Right atrium auricular region (tissue), 2 donors: ENCODE measurements around the gene ZNF516. TPM values are rescaled to one million over a fixed set of nuclear protein-coding genes. Genes with fewer than 3 reads are reported as not detected.

Source experiments
- DNase-seq: peaks from one replicate; pipeline ENCODE4 v3.0.0-alpha.2; 2019; ENCODE audit warnings: low spot score
- H3K27ac ChIP-seq, 2 donors: fragments of 200-600 bp; sonication (generic); 1 replicate in 1 of 2; 2 replicates in 1 of 2; pipeline ENCODE4 v1.5.1; 2016 to 2019
- H3K27me3 ChIP-seq, 2 donors: fragments of 200-600 bp; sonication (generic); one replicate each; pipeline versions ENCODE4 v1.5.1 to v1.6.0; 2017 to 2019
- H3K36me3 ChIP-seq: fragments of 200-600 bp; sonication (generic); one replicate; pipeline ENCODE4 v1.5.1; 2016
- H3K4me1 ChIP-seq, 2 donors: fragments of 200-600 bp; sonication (generic); one replicate each; pipeline versions ENCODE4 v1.5.1 to v1.6.0; 2017 to 2019
- H3K4me3 ChIP-seq, 2 donors: fragments of 200-600 bp; sonication (generic); 1 replicate in 1 of 2; 2 replicates in 1 of 2; pipeline ENCODE4 v1.5.1; 2017 to 2019; ENCODE audit warnings: mild to moderate bottlenecking in 1 of 2, moderate library complexity in 1 of 2
- H3K9me3 ChIP-seq, 2 donors: fragments of 200-600 bp; sonication (generic); one replicate each; pipeline ENCODE4 v1.5.1; 2019
- CTCF ChIP-seq, 2 donors: fragments of 200-600 bp; sonication (generic); IDR thresholded peaks; one replicate each; pipeline ENCODE4 v1.5.1; 2019; ENCODE audit warnings: antibody characterized with exemption in 2 of 2
- total RNA-seq, 2 donors: library from RNA; depleted of rRNA; stranded (reverse); fragments of >200 nt; gene quantifications; one replicate each; pipeline ENCODE4 v1.1.0, GENCODE V29; 2016

The ZNF516 gene
- total RNA-seq, 2 donors from 2014 or later, result 11.0 to 14.0 TPM

- no peak overlapping the region for H3K4me3 ChIP-seq
- no peaks in the 10 kb centered on the region for H3K36me3 ChIP-seq
- H3K27me3 ChIP-seq, result no peaks in the 10 kb centered on the region
- no peak for DNase-seq
- H3K4me1 ChIP-seq, result no peaks in the 10 kb centered on the region
- no peak for TF ChIP-seq CTCF (IDR thresholded peaks at IDR 0.05)
- no peak overlapping the region for H3K27ac ChIP-seq
- H3K9me3 ChIP-seq, result no peaks in the 10 kb centered on the region
Observed at GRCh38 chr18:76506395-76506794, 11.4 kb upstream of the ZNF516 start.

- no peak overlapping the region for H3K4me3 ChIP-seq
- no peak overlapping the region for H3K27ac ChIP-seq
- no peaks in the 10 kb centered on the region for H3K36me3 ChIP-seq
- H3K9me3 ChIP-seq, result no peaks in the 10 kb centered on the region
- H3K4me1 ChIP-seq, result no peaks in the 10 kb centered on the region
- TF ChIP-seq CTCF (IDR thresholded peaks at IDR 0.05), result no peak
- DNase-seq, result no peak
- no peaks in the 10 kb centered on the region for H3K27me3 ChIP-seq
Observed at GRCh38 chr18:76505614-76506013, 10.6 kb upstream of the ZNF516 start.

GRCh38 chr18:76504749-76505148, 9.7 kb upstream of the ZNF516 start:
- H3K36me3 ChIP-seq, result no peaks in the 10 kb centered on the region
- H3K4me1 ChIP-seq, result no peaks in the 10 kb centered on the region
- no peak overlapping the region for H3K27ac ChIP-seq
- no peaks in the 10 kb centered on the region for H3K27me3 ChIP-seq
- H3K4me3 ChIP-seq, result no peak overlapping the region
- no peaks in the 10 kb centered on the region for H3K9me3 ChIP-seq
- TF ChIP-seq CTCF (IDR thresholded peaks at IDR 0.05), result no peak
- no peak for DNase-seq

- no peak for TF ChIP-seq CTCF (IDR thresholded peaks at IDR 0.05)
- Histone ChIP-seq H3K27me3 (no peaks in the 10 kb centered on the region), H3K4me1 (no peaks in the 10 kb centered on the region), H3K9me3 (no peaks in the 10 kb centered on the region), H3K4me3 (no peak overlapping the region), H3K36me3 (no peaks in the 10 kb centered on the region), H3K27ac (no peak overlapping the region)
- no peak for DNase-seq
Observed at GRCh38 chr18:76503649-76504386, 8.8 kb upstream of the ZNF516 start.

GRCh38 chr18:76502551-76502950, 7.5 kb upstream of the ZNF516 start:
- DNase-seq, result no peak
- Histone ChIP-seq H3K27me3 (no peaks in the 10 kb centered on the region), H3K4me1 (no peaks in the 10 kb centered on the region), H3K4me3 (no peak overlapping the region), H3K36me3 (no peaks in the 10 kb centered on the region), H3K9me3 (no peaks in the 10 kb centered on the region), H3K27ac (no peak overlapping the region)
- no peak for TF ChIP-seq CTCF (IDR thresholded peaks at IDR 0.05)
